PC-9 (cell line): Measurements from ENCODE around the gene OPN3. TPM values are rescaled to one million over a fixed set of nuclear protein-coding genes. Genes with fewer than 3 reads are reported as not detected.

Experiments
- BruUV-seq: library from RNA; stranded (reverse); fragments of 400-500 nt; replicated peaks from 2 replicates; lab custom pipeline; 2021; lab: Mats Ljungman, UMichigan
- CTCF ChIA-PET: fragments of 300-600 bp; sonication (Branson Sonifier 250); formaldehyde crosslinking; loops from one replicate; lab custom pipeline; 2022; ENCODE audit warnings: antibody characterized with exemption; lab: Charles Lee
- POLR2A ChIA-PET: fragments of 300-600 bp; sonication (Branson Sonifier 250); formaldehyde crosslinking; loops from one replicate; lab custom pipeline; 2022; ENCODE audit warnings: antibody characterized with exemption; ENCODE audit not compliant: unreplicated experiment; lab: Charles Lee
- DNase-seq, 2 experiments: peaks; one replicate each; pipeline versions ENCODE4 v3.0.0 to v3.0.0-alpha.2; 2015 to 2022; ENCODE audit warnings: mixed read lengths in 1 of 2
- H2AFZ ChIP-seq: fragments of 200-600 bp; sonication (generic); 2 replicates; pipeline ENCODE4 v1.8.1; 2017; ENCODE audit warnings: antibody characterized with exemption
- H3F3A ChIP-seq: fragments of 200-600 bp; sonication (generic); 2 replicates; pipeline ENCODE4 v1.8.1; 2017; ENCODE audit warnings: antibody characterized with exemption, mild to moderate bottlenecking, low read depth; ENCODE audit not compliant: insufficient read depth
- H3K27ac ChIP-seq: fragments of 200-600 bp; sonication (generic); 2 replicates; pipeline ENCODE4 v1.6.1; 2016; ENCODE audit warnings: mixed run types
- H3K27me3 ChIP-seq: fragments of 200-600 bp; sonication (generic); 2 replicates; pipeline ENCODE4 v1.6.1; 2016; ENCODE audit warnings: low read depth, mixed run types; ENCODE audit not compliant: insufficient read depth
- H3K36me3 ChIP-seq: fragments of 200-600 bp; sonication (generic); 2 replicates; pipeline ENCODE4 v1.6.1; 2016; ENCODE audit warnings: low read depth, mixed run types
- H3K4me1 ChIP-seq: fragments of 200-600 bp; sonication (generic); replicated peaks from 2 replicates; pipeline ENCODE4 v1.6.1; 2016; ENCODE audit warnings: mixed run types; ENCODE audit not compliant: insufficient read depth
- H3K4me2 ChIP-seq: fragments of 200-600 bp; sonication (generic); 2 replicates; pipeline ENCODE4 v1.6.1; 2017; ENCODE audit warnings: mixed run types
- H3K4me3 ChIP-seq: fragments of 200-600 bp; sonication (generic); 2 replicates; pipeline ENCODE4 v1.6.1; 2016; ENCODE audit warnings: mixed run types
- H3K79me2 ChIP-seq: fragments of 200-600 bp; sonication (generic); 2 replicates; pipeline ENCODE4 v1.6.1; 2017; ENCODE audit warnings: low read depth, mixed run types
- H3K9me2 ChIP-seq: fragments of 200-600 bp; sonication (generic); 2 replicates; pipeline ENCODE4 v1.8.1; 2017; ENCODE audit warnings: mild to moderate bottlenecking; ENCODE audit not compliant: insufficient read depth
- H3K9me3 ChIP-seq: fragments of 200-600 bp; sonication (generic); 2 replicates; pipeline ENCODE4 v1.8.1; 2016; ENCODE audit warnings: low read depth; ENCODE audit not compliant: insufficient read depth
- H4K20me1 ChIP-seq: fragments of 200-600 bp; sonication (generic); 2 replicates; pipeline ENCODE4 v1.8.1; 2017; ENCODE audit not compliant: insufficient read depth
- CTCF ChIP-seq: fragments of 200-600 bp; sonication (generic); conservative IDR thresholded peaks from 2 replicates; pipeline ENCODE4 v1.6.1; 2017; ENCODE audit warnings: mixed run types, antibody characterized with exemption, mild to moderate bottlenecking, moderate library complexity
- EZH2 ChIP-seq: fragments of 200-600 bp; sonication (generic); IDR thresholded peaks from 2 replicates; pipeline ENCODE4 v1.8.0; 2017; ENCODE audit warnings: antibody characterized with exemption, low read depth
- intact Hi-C: fragments of 100-400 bp; cut with micrococcal nuclease; formaldehyde crosslinking; loops from one replicate; pipeline ENCODE4 v1.10.0; 2022; ENCODE audit not compliant: unreplicated experiment
- total RNA-seq: library from RNA; stranded (reverse); gene quantifications from 2 replicates; pipeline ENCODE4 v1.2.3, GENCODE V29; 2021

The OPN3 gene
- total RNA-seq, 1 experiment from 2014 or later, result 62.7 TPM

- no peaks in the 10 kb centered on the region for H3K9me2 ChIP-seq
- H3K4me3 ChIP-seq, result no peak overlapping the region
- H3K27me3 ChIP-seq, result no peaks in the 10 kb centered on the region
- TF ChIP-seq EZH2 (no peak), CTCF (peak; percentile 69)
- BruUV-seq, result no TSS peak
- peak in 1 of 2 experiments; percentile 64 for DNase-seq
- intact Hi-C loops, result loop anchor here (1.0 kb wide), 1 partner anchor 96 kb away; no protein-coding TSS in a partner anchor
- ChIA-PET CTCF (interaction anchor here (0.5 to 1.3 kb wide), 3 partner anchors 11 to 96 kb away, joined by 3 to 8 read pairs (median 5); partner anchors contain the start of gene KMO), POLR2A (interaction anchor here (1.0 kb wide), 1 partner anchor 94 kb away, joined by 4 read pairs; no protein-coding TSS in a partner anchor)
- no peaks in the 10 kb centered on the region for H4K20me1 ChIP-seq
- peaks cover 29% of the 10 kb centered on the region for H3K4me1 ChIP-seq
- H3K9me3 ChIP-seq, result no peaks in the 10 kb centered on the region
- H3K36me3 ChIP-seq, result peaks cover 15% of the 10 kb centered on the region; the same call in 1 of the 2 replicates
- peaks cover 25% of the 10 kb centered on the region for H3F3A ChIP-seq
- H3K27ac ChIP-seq, result 0 out of 2 replicates have a peak overlapping the region, but pooled peaks have one; percentile 28
- H3K79me2 ChIP-seq, result peaks cover 14% of the 10 kb centered on the region
- no peak overlapping the region for H2AFZ ChIP-seq
- no peak overlapping the region for H3K4me2 ChIP-seq
Observed at GRCh38 chr1:241627453-241628259, 12.5 kb downstream of the OPN3 start.

- CTCF ChIA-PET, result no interaction called here
Observed at GRCh38 chr1:241624935-241625334, 15.2 kb downstream of the OPN3 start.

More at GRCh38 chr1:241624935-241625334, 15.2 kb downstream of the OPN3 start:
- no peak for TF ChIP-seq CTCF
- no peak for TF ChIP-seq EZH2
- H4K20me1 ChIP-seq, result no peaks in the 10 kb centered on the region; the same call in 1 of the 2 replicates
- no peak overlapping the region for H2AFZ ChIP-seq
- peak overlapping the region; percentile 32 for H3K4me2 ChIP-seq
- H3K9me3 ChIP-seq, result no peaks in the 10 kb centered on the region
- H3K27ac ChIP-seq, result 0 out of 2 replicates have a peak overlapping the region, but pooled peaks have one; percentile 1
- POLR2A ChIA-PET, result no interaction called here
- BruUV-seq, result no TSS peak
- H3K4me1 ChIP-seq, result peaks cover 29% of the 10 kb centered on the region
- peaks cover 6% of the 10 kb centered on the region for H3K79me2 ChIP-seq
- H3F3A ChIP-seq, result peaks cover 21% of the 10 kb centered on the region
- intact Hi-C loops, result no loop called here
- H3K36me3 ChIP-seq, result peaks cover 13% of the 10 kb centered on the region
- no peak overlapping the region for H3K4me3 ChIP-seq
- no peaks in the 10 kb centered on the region for H3K27me3 ChIP-seq
- DNase-seq, result peak in 1 of 2 experiments; percentile 89
- no peaks in the 10 kb centered on the region for H3K9me2 ChIP-seq
